Fibroblast of lung (primary cell): ENCODE data around the gene TNFSF10.

ENCODE experiments used
- CTCF ChIP-seq, 2 donors: IDR thresholded peaks in 1 of 2; conservative IDR thresholded peaks in 1 of 2; 1 replicate in 1 of 2; 2 replicates in 1 of 2; pipeline ENCODE4 v1.5.1; 2011 to 2012; ENCODE audit warnings: low read length in 2 of 2, control low read depth in 1 of 2, inconsistent platforms in 1 of 2, low read depth in 1 of 2, mild to moderate bottlenecking in 1 of 2
- EZH2 ChIP-seq: IDR thresholded peaks from 2 replicates; pipeline ENCODE4 v1.5.1; 2012; ENCODE audit warnings: low read length, control low read depth, mild to moderate bottlenecking; ENCODE audit errors: missing control alignments

GRCh38 chr3:172543884-172544283, 20.7 kb upstream of the TNFSF10 start:
- TF ChIP-seq CTCF (conservative IDR thresholded peaks at IDR 0.05 in 1 of 2, IDR thresholded peaks at IDR 0.05 in 1 of 2; ENCODE audit: low read depth in 1 of 2, low read length in 2 of 2): no peak
- TF ChIP-seq EZH2: no peak
